GM18870 (cell line): ENCODE data around the gene SSX2IP.
A peak's percentile ranks its signal among the peaks of the same experiment; 100 is the strongest.
"Not testable (repeated sequence)": the region's sequence is repeated elsewhere in the genome, so short reads cannot be mapped to it uniquely, and the experiment has no call there.

Experiments
- ATAC-seq: cut with Tn5 transposase; IDR thresholded peaks from one replicate; pipeline ENCODE4 v1.9.1; 2021; ENCODE audit warnings: moderate library complexity; ENCODE audit not compliant: unreplicated experiment

Gene SSX2IP

DNA sequence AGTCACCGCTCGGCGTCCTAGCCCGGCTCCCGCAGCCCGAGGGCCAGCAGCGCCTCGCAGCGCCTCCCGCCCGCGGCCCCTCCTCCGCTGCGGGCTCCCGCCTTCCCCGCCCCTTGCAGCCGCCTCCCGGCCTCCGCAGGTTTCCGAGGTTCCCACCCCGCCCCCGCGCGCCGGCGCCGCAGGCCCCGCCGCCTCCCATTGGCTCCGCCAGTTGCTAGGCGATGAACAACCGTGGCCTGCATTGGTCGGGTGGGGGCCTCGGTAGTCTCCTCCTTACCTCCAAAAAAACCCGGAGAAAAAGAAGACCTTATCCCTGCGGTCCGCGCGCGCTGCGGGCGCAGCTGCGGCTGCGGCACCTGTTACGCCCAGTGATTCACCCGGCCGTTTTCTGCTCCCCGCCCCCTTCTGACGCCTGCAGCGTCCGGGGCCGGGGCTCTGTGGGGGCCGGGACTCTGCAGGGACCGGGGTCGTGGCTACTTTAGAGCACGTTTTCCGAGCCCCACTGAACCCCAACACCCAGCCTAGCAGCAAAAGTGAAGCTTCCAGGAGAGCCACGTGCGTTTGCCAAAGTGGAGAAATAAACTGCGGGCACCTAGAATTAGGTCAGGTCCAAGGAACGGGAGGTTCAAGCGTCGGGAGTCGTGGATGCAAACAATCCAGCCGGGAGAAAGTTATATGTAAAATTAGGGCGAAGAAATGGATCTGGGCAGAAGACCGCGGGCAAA lies at the start of gene SSX2IP:
Gene SSX2IP, minus strand, starts transcription at position 65 of the 725 bp plus-strand sequence. CDS start 19,242 bp downstream, outside the sequence.
- peak; percentile 86 for ATAC-seq

- ATAC-seq = no peak
These were observed 48.0 kb upstream of the SSX2IP start for GRCh38 chr1:84738237-84738636.

- ATAC-seq = no peak
These were observed 47.3 kb upstream of the SSX2IP start for GRCh38 chr1:84737590-84737989.

DNA sequence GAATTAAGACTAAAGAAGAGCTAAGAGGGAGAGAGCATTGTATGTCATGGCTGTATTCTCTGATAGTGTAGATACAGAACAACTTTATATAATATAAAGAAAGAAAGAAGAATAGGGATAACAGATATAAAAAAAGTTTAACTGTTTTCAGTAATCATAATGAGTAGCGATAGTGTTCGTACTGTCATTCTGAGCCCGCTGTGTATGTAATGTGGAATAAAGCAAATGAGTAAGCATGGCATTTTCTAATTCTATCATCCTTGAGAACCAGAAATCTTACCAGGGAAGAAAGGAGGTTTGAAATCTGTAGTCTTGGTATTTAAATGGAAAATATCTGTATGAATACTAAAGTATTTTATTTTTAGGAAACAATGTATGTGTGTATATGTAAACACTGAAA lies 46.7 kb upstream of the SSX2IP start:
- no peak for ATAC-seq

DNA sequence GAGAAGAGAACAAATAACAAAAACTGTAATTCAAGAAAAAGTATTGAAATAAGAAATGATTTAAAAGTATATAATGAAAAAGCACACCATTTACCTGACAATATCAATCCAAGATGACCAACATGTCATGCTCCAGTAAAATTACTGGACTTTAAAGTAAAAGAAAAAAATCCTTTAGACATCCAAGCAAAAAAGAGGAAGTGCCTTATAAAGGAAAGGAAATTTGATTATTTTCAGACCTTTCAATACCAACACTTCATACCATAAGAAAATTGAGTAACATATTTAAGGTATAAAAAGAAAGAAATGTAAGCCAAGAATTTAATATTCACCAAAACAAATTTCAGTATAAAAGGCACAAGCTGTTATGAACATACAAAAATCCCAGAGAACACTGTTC lies 46.2 kb upstream of the SSX2IP start:
- ATAC-seq = no peak

DNA sequence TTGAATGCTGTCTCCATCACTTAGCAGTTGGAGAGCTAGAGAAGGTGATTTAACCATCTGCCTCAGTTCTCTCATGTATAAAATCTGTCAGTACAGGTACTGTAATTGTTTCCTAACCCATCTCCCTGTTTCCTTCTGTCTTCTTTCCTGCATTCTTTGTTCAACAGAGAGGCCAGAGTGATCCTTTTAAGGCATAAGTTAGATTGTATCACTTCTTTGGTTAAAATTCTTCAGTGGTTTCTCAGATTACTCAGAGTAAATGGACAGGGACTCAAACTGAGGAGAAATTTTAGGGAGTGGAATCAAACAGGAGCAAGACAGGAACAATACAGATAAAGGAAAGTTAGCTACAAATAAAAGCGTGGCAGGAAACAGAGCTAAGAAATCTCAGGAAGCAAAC lies 45.2 kb upstream of the SSX2IP start:
- ATAC-seq = no peak

DNA sequence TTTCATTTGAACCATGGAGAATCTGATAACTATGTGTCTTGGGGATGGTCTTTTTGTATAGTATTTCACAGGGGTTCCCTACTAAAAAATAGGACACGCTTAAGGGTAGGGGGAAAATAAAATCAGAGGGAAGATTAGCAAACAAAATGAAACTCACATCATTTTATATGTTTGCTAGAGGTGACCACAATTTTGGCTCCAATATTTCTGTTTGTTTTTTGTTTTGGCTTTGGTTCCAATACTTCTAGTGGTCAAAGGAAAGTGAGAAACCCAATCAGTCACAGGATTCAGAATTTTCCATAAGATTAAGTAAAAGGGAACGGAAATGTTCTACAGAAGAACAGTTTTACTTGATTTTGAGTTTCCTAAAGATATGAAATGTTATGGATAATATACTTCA lies 42.3 kb upstream of the SSX2IP start:
- ATAC-seq = no peak

DNA sequence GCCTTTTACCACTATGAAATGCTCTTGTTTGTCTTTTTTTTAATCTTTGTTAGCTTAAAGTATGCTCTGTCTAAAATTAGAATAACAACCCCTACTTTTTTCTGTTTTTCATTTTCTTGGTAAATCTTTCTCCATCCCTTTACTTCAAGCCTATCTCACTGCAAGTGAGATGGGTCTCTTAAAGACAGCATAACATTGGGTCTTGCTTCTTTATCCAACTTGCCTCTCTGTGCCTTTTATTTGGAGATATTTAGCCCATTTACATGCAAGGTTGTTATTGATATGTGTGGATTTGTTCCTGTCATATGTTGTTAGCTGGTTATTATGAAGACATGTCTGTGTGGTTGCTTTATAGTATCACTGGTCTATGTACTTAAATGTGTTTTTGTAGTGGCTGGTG lies 41.3 kb upstream of the SSX2IP start:
- no peak for ATAC-seq

- ATAC-seq = not testable (repeated sequence)
These were observed 37.5 kb upstream of the SSX2IP start for GRCh38 chr1:84727711-84728110.

- ATAC-seq = no peak
These were observed 36.6 kb upstream of the SSX2IP start for GRCh38 chr1:84726593-84727499.

- no peak for ATAC-seq
These were observed 34.0 kb upstream of the SSX2IP start for GRCh38 chr1:84724128-84724860.

GRCh38 chr1:84722794-84723193 lies 32.5 kb upstream of the SSX2IP start:
- no peak for ATAC-seq

DNA sequence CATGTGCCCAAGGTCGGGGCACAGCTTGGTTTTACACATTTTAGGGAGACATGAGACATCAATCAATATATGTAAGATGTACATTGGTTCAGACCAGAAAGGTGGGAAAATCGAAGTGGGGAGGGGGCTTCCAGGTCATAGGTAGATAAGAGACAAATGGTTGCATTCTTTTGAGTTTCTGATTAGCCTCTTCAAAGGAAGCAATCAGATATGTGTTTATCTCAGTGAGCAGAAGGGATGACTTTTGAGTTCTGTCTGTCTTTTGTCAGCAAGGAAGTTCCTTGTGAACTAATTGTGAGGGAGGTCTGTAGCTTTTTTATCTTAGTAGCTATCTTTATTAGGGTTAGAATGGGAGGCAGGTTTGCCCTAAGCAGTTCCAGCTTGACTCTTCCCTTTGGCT lies 31.6 kb upstream of the SSX2IP start:
- ATAC-seq = not testable (repeated sequence)

- no peak for ATAC-seq
These were observed 30.9 kb upstream of the SSX2IP start for GRCh38 chr1:84721152-84721551.

DNA sequence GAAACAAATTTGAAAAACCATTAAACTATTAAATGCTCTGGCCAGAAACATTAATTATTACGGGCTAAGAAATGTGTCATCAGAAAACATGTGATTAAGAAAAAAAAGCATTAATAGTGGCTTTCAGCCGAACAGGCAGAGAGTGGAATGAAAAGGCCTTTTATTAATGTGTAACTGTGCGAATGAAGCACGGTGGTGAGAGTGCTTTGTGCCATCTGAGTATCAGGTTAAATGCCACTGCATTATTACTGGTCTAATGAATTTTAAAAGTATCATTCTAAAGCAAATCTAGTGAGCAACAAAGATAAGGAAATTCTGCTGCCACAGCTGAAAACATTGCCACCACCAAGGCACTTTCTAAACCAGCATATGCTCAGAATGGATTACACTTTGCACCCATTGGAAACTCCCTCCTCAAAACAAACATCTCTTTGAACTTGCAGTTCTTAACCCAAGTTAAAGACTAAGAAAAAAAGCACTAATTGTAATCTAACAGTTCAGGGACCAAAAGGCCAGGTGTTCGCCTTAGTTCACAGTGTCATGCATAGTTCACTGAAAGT lies 30.0 kb upstream of the SSX2IP start:
- peak; percentile 76 for ATAC-seq

DNA sequence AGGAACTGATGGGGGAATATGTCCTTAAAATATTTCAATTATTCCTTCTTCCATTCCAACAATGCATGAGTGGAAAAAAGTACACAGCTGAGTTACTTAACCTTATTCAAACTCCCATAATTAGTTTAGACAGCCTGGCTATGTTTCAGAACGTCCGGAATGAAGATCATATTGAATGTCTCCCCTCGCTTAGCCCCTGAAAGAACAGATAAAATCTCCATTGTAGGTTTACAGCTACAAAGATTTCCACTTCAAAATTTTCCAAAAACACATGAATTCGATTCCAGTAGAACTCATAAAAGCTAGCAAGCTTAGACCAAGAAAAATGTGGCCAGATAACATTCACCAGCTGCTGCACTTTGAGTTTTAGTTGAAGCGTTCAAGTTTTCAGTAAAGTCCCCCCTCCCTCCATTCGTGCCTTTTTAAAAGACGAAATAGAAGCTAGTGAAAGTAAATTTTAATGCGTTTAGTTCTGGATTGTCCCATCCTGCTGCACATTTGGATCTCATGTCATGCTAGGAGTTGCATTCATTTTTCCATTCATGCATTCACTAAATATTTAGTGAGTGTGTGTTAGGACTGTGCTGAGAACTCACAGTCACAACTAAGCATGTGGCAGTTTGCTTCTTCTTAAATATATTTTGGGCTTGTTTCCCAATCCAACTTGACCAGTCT lies 29.4 kb upstream of the SSX2IP start:
- no peak for ATAC-seq

DNA sequence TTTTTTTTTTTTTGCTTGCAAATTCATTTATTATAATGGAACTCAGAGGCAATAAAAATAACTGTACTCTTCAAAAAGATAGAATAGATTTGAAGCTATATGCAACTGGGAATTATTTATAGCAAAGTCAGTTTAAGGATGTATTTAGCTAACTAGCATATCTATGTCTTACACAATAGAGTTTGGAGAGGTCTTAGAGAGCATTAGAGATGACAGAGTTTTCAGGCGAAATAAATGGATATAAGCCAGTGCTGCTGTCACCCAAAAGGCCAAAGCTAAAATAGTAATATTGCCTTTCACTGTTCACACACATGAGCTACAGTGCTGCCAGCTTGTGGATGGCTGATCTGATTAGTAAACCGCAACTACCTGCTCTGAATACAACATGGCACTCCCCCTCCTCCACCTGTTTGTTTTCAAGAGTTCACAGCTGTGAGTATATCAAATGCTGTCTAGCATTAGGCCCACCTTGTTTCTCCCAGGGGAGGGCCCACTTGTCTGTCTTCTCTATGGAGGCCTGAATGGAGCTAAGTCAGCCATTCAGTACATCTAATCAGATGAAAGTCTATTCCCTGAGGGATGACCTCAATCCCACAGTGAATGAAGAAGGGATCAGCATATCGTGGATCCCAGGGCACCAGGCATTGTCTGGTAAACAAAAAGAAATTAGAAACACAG lies 25.2 kb upstream of the SSX2IP start:
- ATAC-seq = no peak

- no peak for ATAC-seq
These were observed 22.1 kb upstream of the SSX2IP start for GRCh38 chr1:84712276-84712874.

- no peak for ATAC-seq
These were observed 21.6 kb upstream of the SSX2IP start for GRCh38 chr1:84711869-84712268.

DNA sequence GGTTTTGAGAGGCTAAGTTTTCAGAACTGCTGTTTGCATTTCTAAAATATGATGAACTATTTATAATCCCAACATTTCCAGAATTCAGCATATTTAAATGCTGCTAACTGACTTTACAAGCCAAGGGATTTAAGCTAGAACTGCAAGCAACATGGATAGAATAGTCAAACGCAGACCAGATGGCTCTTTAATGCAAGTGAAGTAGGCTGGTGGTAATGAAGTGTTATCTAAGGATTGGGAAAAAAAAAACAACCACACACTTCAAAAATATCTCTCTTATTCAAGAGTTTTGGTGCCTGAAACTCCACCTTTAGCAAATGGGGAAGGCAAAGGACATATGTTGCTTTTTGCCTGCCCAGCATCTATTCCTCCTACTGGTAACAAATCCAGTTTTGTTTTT lies 20.9 kb upstream of the SSX2IP start:
- no peak for ATAC-seq
